IMR-90 (cell line): ENCODE results near the gene DMD.

Source experiments
- CEBPB ChIP-seq: IDR thresholded peaks from 2 replicates; pipeline ENCODE4 v1.6.1; 2012; ENCODE audit warnings: low read depth, low read length, improper control_type of control experiment
- CHD1 ChIP-seq: IDR thresholded peaks from 2 replicates; pipeline ENCODE4 v1.6.1; 2012; ENCODE audit warnings: low read depth, low read length, improper control_type of control experiment
- FOS ChIP-seq: fragments of 150-350 bp; IDR thresholded peaks from 2 replicates; pipeline ENCODE4 v1.6.1; 2016; ENCODE audit warnings: low read depth, low read length
- POLR2A ChIP-seq: IDR thresholded peaks from 2 replicates; pipeline ENCODE4 v1.6.1; 2012; ENCODE audit warnings: mild to moderate bottlenecking, low read depth, low read length
- RAD21 ChIP-seq: IDR thresholded peaks from 2 replicates; pipeline ENCODE4 v1.6.1; 2012; ENCODE audit warnings: low read length, improper control_type of control experiment
- RCOR1 ChIP-seq: IDR thresholded peaks from 2 replicates; pipeline ENCODE4 v1.6.1; 2012; ENCODE audit warnings: mild to moderate bottlenecking, low read length, improper control_type of control experiment; ENCODE audit not compliant: insufficient replicate concordance
- SMC3 ChIP-seq: fragments of 150-350 bp; IDR thresholded peaks from 2 replicates; pipeline ENCODE4 v1.6.1; 2016; ENCODE audit warnings: low read depth, mild to moderate bottlenecking, antibody characterized with exemption, low read length, moderate library complexity
- TF ChIP-seq, protein P1 (sequence below): conservative IDR thresholded peaks from 2 replicates; pipeline ENCODE4 v1.5.1; 2012; ENCODE audit warnings: mild to moderate bottlenecking, low read depth, low read length, improper control_type of control experiment
- TF ChIP-seq, protein P2 (sequence below): fragments of 150-350 bp; IDR thresholded peaks from 2 replicates; pipeline ENCODE4 v1.6.1; 2016; ENCODE audit warnings: low read depth, mild to moderate bottlenecking, low read length, moderate library complexity, borderline replicate concordance
- TF ChIP-seq, protein P3 (sequence below): fragments of 150-350 bp; IDR thresholded peaks from 2 replicates; pipeline ENCODE4 v1.6.1; 2017; ENCODE audit warnings: mild to moderate bottlenecking, antibody characterized with exemption, low read length, low read depth

DNA sequence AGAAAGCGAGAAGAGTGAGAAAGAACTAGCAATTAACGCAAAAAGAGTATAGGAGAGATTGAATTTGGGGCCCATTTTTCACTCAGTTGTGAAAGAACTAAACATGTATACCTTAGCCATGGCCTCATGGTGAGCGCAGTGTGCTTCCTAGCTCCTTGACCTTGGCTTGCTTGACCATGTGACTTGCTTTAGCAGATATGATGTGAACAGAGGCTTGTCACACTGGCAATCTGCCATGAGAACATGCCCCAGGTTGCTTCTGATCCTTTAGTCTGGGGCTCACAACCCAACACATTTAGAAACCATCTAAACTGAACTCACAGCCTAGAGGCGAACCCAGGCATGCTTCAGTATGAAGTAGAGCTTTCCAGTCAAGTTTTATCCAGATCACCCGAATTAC, 1879.4 kb downstream of the DMD start:
- TF ChIP-seq, protein P1, sequence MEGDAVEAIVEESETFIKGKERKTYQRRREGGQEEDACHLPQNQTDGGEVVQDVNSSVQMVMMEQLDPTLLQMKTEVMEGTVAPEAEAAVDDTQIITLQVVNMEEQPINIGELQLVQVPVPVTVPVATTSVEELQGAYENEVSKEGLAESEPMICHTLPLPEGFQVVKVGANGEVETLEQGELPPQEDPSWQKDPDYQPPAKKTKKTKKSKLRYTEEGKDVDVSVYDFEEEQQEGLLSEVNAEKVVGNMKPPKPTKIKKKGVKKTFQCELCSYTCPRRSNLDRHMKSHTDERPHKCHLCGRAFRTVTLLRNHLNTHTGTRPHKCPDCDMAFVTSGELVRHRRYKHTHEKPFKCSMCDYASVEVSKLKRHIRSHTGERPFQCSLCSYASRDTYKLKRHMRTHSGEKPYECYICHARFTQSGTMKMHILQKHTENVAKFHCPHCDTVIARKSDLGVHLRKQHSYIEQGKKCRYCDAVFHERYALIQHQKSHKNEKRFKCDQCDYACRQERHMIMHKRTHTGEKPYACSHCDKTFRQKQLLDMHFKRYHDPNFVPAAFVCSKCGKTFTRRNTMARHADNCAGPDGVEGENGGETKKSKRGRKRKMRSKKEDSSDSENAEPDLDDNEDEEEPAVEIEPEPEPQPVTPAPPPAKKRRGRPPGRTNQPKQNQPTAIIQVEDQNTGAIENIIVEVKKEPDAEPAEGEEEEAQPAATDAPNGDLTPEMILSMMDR = no peak
- TF ChIP-seq CEBPB = no peak
- no peak for TF ChIP-seq POLR2A
- TF ChIP-seq CHD1 = no peak
- TF ChIP-seq, protein P2, sequence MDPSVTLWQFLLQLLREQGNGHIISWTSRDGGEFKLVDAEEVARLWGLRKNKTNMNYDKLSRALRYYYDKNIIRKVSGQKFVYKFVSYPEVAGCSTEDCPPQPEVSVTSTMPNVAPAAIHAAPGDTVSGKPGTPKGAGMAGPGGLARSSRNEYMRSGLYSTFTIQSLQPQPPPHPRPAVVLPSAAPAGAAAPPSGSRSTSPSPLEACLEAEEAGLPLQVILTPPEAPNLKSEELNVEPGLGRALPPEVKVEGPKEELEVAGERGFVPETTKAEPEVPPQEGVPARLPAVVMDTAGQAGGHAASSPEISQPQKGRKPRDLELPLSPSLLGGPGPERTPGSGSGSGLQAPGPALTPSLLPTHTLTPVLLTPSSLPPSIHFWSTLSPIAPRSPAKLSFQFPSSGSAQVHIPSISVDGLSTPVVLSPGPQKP = no peak
- TF ChIP-seq RAD21 = no peak
- TF ChIP-seq FOS = no peak
- TF ChIP-seq RCOR1 = no peak
- TF ChIP-seq, protein P3, sequence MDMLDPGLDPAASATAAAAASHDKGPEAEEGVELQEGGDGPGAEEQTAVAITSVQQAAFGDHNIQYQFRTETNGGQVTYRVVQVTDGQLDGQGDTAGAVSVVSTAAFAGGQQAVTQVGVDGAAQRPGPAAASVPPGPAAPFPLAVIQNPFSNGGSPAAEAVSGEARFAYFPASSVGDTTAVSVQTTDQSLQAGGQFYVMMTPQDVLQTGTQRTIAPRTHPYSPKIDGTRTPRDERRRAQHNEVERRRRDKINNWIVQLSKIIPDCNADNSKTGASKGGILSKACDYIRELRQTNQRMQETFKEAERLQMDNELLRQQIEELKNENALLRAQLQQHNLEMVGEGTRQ = no peak
- no peak for TF ChIP-seq SMC3
